ENCODE results near the gene INAFM2.

The INAFM2 gene

GRCh38 chr15:40290545-40290917 is 33.0 kb upstream of the INAFM2 start:
- H3K4me3 ChIP-seq (ENCODE audit: low read depth, low read length) = no peak overlapping the region
- H3K27me3 ChIP-seq (ENCODE audit: control insufficient read depth, insufficient read depth, low read length) = peaks cover 63% of the 10 kb centered on the region

GRCh38 chr15:40290918-40291574 is 32.4 kb upstream of the INAFM2 start:
- no peaks in the 10 kb centered on the region for H3K36me3 ChIP-seq (ENCODE audit: control insufficient read depth, insufficient read depth, low read length)
- H3K27me3 ChIP-seq (ENCODE audit: control insufficient read depth, insufficient read depth, low read length) = peaks cover 62% of the 10 kb centered on the region
- H3K4me3 ChIP-seq (ENCODE audit: low read depth, low read length) = peak overlapping the region; percentile 49
- H3K4me1 ChIP-seq (ENCODE audit: control insufficient read depth, insufficient read depth, low read length) = peaks cover 7% of the 10 kb centered on the region
- H3K9me3 ChIP-seq (ENCODE audit: control insufficient read depth, insufficient read depth, low read length) = no peaks in the 10 kb centered on the region
- no peak overlapping the region for H3K9ac ChIP-seq (ENCODE audit: low read depth, low read length)

More at GRCh38 chr15:40290545-40290917, 33.0 kb upstream of the INAFM2 start:
- H3K36me3 ChIP-seq (ENCODE audit: control insufficient read depth, insufficient read depth, low read length) = no peaks in the 10 kb centered on the region
- peaks cover 12% of the 10 kb centered on the region for H3K4me1 ChIP-seq (ENCODE audit: control insufficient read depth, insufficient read depth, low read length)
- H3K9me3 ChIP-seq (ENCODE audit: control insufficient read depth, insufficient read depth, low read length) = no peaks in the 10 kb centered on the region
- no peak overlapping the region for H3K9ac ChIP-seq (ENCODE audit: low read depth, low read length)

GRCh38 chr15:40292246-40292645 is 31.2 kb upstream of the INAFM2 start:
- no peak overlapping the region for H3K4me3 ChIP-seq (ENCODE audit: low read depth, low read length)
- H3K9ac ChIP-seq (ENCODE audit: low read depth, low read length) = no peak overlapping the region
- no peaks in the 10 kb centered on the region for H3K9me3 ChIP-seq (ENCODE audit: control insufficient read depth, insufficient read depth, low read length)
- peaks cover 57% of the 10 kb centered on the region for H3K27me3 ChIP-seq (ENCODE audit: control insufficient read depth, insufficient read depth, low read length)
- H3K4me1 ChIP-seq (ENCODE audit: control insufficient read depth, insufficient read depth, low read length) = peaks cover 4% of the 10 kb centered on the region
- H3K36me3 ChIP-seq (ENCODE audit: control insufficient read depth, insufficient read depth, low read length) = no peaks in the 10 kb centered on the region

- Histone ChIP-seq H3K9ac (ENCODE audit: low read depth, low read length) (no peak overlapping the region), H3K4me1 (ENCODE audit: control insufficient read depth, insufficient read depth, low read length) (peaks cover 4% of the 10 kb centered on the region), H3K4me3 (ENCODE audit: low read depth, low read length) (no peak overlapping the region), H3K27me3 (ENCODE audit: control insufficient read depth, insufficient read depth, low read length) (peaks cover 50% of the 10 kb centered on the region), H3K36me3 (ENCODE audit: control insufficient read depth, insufficient read depth, low read length) (no peaks in the 10 kb centered on the region), H3K9me3 (ENCODE audit: control insufficient read depth, insufficient read depth, low read length) (no peaks in the 10 kb centered on the region)
Measured at GRCh38 chr15:40293006-40293405, 30.5 kb upstream of the INAFM2 start.

- peaks cover 44% of the 10 kb centered on the region for H3K27me3 ChIP-seq (ENCODE audit: control insufficient read depth, insufficient read depth, low read length)
- H3K9me3 ChIP-seq (ENCODE audit: control insufficient read depth, insufficient read depth, low read length) = no peaks in the 10 kb centered on the region
- peaks cover 4% of the 10 kb centered on the region for H3K4me1 ChIP-seq (ENCODE audit: control insufficient read depth, insufficient read depth, low read length)
- H3K4me3 ChIP-seq (ENCODE audit: low read depth, low read length) = no peak overlapping the region
- no peak overlapping the region for H3K9ac ChIP-seq (ENCODE audit: low read depth, low read length)
- no peaks in the 10 kb centered on the region for H3K36me3 ChIP-seq (ENCODE audit: control insufficient read depth, insufficient read depth, low read length)
Measured at GRCh38 chr15:40293905-40294895, 29.3 kb upstream of the INAFM2 start.

GRCh38 chr15:40295297-40295696 is 28.2 kb upstream of the INAFM2 start:
- Histone ChIP-seq H3K4me3 (ENCODE audit: low read depth, low read length) (no peak overlapping the region), H3K27me3 (ENCODE audit: control insufficient read depth, insufficient read depth, low read length) (peaks cover 33% of the 10 kb centered on the region), H3K9me3 (ENCODE audit: control insufficient read depth, insufficient read depth, low read length) (no peaks in the 10 kb centered on the region), H3K9ac (ENCODE audit: low read depth, low read length) (no peak overlapping the region), H3K36me3 (ENCODE audit: control insufficient read depth, insufficient read depth, low read length) (no peaks in the 10 kb centered on the region), H3K4me1 (ENCODE audit: control insufficient read depth, insufficient read depth, low read length) (peaks cover 3% of the 10 kb centered on the region)

GRCh38 chr15:40295877-40296560 is 27.5 kb upstream of the INAFM2 start:
- no peaks in the 10 kb centered on the region for H3K4me1 ChIP-seq (ENCODE audit: control insufficient read depth, insufficient read depth, low read length)
- no peaks in the 10 kb centered on the region for H3K9me3 ChIP-seq (ENCODE audit: control insufficient read depth, insufficient read depth, low read length)
- H3K9ac ChIP-seq (ENCODE audit: low read depth, low read length) = no peak overlapping the region
- H3K27me3 ChIP-seq (ENCODE audit: control insufficient read depth, insufficient read depth, low read length) = peaks cover 29% of the 10 kb centered on the region
- no peak overlapping the region for H3K4me3 ChIP-seq (ENCODE audit: low read depth, low read length)
- H3K36me3 ChIP-seq (ENCODE audit: control insufficient read depth, insufficient read depth, low read length) = no peaks in the 10 kb centered on the region

- Histone ChIP-seq H3K27me3 (ENCODE audit: control insufficient read depth, insufficient read depth, low read length) (peaks cover 25% of the 10 kb centered on the region), H3K36me3 (ENCODE audit: control insufficient read depth, insufficient read depth, low read length) (no peaks in the 10 kb centered on the region), H3K4me1 (ENCODE audit: control insufficient read depth, insufficient read depth, low read length) (no peaks in the 10 kb centered on the region), H3K4me3 (ENCODE audit: low read depth, low read length) (no peak overlapping the region), H3K9ac (ENCODE audit: low read depth, low read length) (no peak overlapping the region), H3K9me3 (ENCODE audit: control insufficient read depth, insufficient read depth, low read length) (no peaks in the 10 kb centered on the region)
Measured at GRCh38 chr15:40296561-40297230, 26.8 kb upstream of the INAFM2 start.

GRCh38 chr15:40297356-40297755 is 26.1 kb upstream of the INAFM2 start:
- H3K4me1 ChIP-seq (ENCODE audit: control insufficient read depth, insufficient read depth, low read length) = no peaks in the 10 kb centered on the region
- no peak overlapping the region for H3K9ac ChIP-seq (ENCODE audit: low read depth, low read length)
- peaks cover 19% of the 10 kb centered on the region for H3K27me3 ChIP-seq (ENCODE audit: control insufficient read depth, insufficient read depth, low read length)
- no peaks in the 10 kb centered on the region for H3K9me3 ChIP-seq (ENCODE audit: control insufficient read depth, insufficient read depth, low read length)
- no peaks in the 10 kb centered on the region for H3K36me3 ChIP-seq (ENCODE audit: control insufficient read depth, insufficient read depth, low read length)
- no peak overlapping the region for H3K4me3 ChIP-seq (ENCODE audit: low read depth, low read length)

- Histone ChIP-seq H3K9me3 (ENCODE audit: control insufficient read depth, insufficient read depth, low read length) (no peaks in the 10 kb centered on the region), H3K4me1 (ENCODE audit: control insufficient read depth, insufficient read depth, low read length) (no peaks in the 10 kb centered on the region), H3K36me3 (ENCODE audit: control insufficient read depth, insufficient read depth, low read length) (no peaks in the 10 kb centered on the region), H3K4me3 (ENCODE audit: low read depth, low read length) (no peak overlapping the region), H3K27me3 (ENCODE audit: control insufficient read depth, insufficient read depth, low read length) (peaks cover 9% of the 10 kb centered on the region), H3K9ac (ENCODE audit: low read depth, low read length) (no peak overlapping the region)
Measured at GRCh38 chr15:40298216-40298935, 25.1 kb upstream of the INAFM2 start.

- H3K4me1 ChIP-seq (ENCODE audit: control insufficient read depth, insufficient read depth, low read length) = no peaks in the 10 kb centered on the region
- no peaks in the 10 kb centered on the region for H3K36me3 ChIP-seq (ENCODE audit: control insufficient read depth, insufficient read depth, low read length)
- no peak overlapping the region for H3K4me3 ChIP-seq (ENCODE audit: low read depth, low read length)
- no peaks in the 10 kb centered on the region for H3K9me3 ChIP-seq (ENCODE audit: control insufficient read depth, insufficient read depth, low read length)
- peaks cover 5% of the 10 kb centered on the region for H3K27me3 ChIP-seq (ENCODE audit: control insufficient read depth, insufficient read depth, low read length)
- H3K9ac ChIP-seq (ENCODE audit: low read depth, low read length) = no peak overlapping the region
Measured at GRCh38 chr15:40300367-40300766, 23.1 kb upstream of the INAFM2 start.

All from iPS-15b (cell line).